GM18867 (cell line): Measurements from ENCODE around the gene MED1.
"Not testable (repeated sequence)": the region's sequence is repeated elsewhere in the genome, so short reads cannot be mapped to it uniquely, and the experiment has no call there.

Experiments used
- ATAC-seq: cut with Tn5 transposase; IDR thresholded peaks from one replicate; pipeline ENCODE4 v1.9.1; 2021; ENCODE audit warnings: mild to moderate bottlenecking, moderate library complexity; ENCODE audit not compliant: unreplicated experiment

The MED1 gene, protein sequence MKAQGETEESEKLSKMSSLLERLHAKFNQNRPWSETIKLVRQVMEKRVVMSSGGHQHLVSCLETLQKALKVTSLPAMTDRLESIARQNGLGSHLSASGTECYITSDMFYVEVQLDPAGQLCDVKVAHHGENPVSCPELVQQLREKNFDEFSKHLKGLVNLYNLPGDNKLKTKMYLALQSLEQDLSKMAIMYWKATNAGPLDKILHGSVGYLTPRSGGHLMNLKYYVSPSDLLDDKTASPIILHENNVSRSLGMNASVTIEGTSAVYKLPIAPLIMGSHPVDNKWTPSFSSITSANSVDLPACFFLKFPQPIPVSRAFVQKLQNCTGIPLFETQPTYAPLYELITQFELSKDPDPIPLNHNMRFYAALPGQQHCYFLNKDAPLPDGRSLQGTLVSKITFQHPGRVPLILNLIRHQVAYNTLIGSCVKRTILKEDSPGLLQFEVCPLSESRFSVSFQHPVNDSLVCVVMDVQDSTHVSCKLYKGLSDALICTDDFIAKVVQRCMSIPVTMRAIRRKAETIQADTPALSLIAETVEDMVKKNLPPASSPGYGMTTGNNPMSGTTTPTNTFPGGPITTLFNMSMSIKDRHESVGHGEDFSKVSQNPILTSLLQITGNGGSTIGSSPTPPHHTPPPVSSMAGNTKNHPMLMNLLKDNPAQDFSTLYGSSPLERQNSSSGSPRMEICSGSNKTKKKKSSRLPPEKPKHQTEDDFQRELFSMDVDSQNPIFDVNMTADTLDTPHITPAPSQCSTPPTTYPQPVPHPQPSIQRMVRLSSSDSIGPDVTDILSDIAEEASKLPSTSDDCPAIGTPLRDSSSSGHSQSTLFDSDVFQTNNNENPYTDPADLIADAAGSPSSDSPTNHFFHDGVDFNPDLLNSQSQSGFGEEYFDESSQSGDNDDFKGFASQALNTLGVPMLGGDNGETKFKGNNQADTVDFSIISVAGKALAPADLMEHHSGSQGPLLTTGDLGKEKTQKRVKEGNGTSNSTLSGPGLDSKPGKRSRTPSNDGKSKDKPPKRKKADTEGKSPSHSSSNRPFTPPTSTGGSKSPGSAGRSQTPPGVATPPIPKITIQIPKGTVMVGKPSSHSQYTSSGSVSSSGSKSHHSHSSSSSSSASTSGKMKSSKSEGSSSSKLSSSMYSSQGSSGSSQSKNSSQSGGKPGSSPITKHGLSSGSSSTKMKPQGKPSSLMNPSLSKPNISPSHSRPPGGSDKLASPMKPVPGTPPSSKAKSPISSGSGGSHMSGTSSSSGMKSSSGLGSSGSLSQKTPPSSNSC (N-terminal part only)

DNA sequence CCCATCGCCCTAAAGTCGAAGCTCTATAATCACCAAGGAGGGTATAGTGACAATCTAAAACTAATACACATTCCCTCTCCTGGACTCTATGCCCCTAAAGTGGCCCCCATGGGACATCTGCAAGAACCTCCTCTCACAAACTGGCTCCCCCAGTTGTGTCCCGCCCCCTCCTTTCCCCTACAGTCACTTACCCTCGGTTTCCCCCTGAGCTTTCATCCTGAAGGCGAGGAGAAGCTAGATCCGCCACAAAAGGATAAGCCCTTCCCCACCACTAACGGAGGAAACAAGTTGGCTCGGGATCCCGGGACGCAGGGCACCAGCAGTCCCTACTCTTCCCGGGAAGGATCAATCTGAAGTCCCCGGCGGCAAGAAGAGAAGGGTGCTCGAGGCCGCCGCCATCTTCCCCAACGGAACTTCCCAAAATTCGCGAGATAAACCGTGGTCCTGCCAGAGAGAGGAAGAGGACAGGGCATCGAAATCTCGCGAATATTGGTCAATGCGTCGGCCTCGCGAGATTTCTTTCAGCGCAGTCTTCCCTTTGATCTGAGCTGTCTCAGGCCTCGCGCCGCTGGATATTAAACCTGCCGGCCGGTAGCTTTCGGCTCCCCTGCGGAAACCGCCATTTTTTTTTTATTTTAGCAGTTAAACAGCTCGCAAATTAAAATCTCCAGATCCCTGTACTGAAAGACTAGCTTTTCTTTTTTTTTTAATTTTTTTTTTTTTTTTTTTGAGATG lies at the start of gene MED1:
TSS of gene MED1 (minus strand) at position 417 of the 735 bp plus-strand sequence. CDS start at position 216, 201 bp downstream.
- ATAC-seq = peak; percentile 92

DNA sequence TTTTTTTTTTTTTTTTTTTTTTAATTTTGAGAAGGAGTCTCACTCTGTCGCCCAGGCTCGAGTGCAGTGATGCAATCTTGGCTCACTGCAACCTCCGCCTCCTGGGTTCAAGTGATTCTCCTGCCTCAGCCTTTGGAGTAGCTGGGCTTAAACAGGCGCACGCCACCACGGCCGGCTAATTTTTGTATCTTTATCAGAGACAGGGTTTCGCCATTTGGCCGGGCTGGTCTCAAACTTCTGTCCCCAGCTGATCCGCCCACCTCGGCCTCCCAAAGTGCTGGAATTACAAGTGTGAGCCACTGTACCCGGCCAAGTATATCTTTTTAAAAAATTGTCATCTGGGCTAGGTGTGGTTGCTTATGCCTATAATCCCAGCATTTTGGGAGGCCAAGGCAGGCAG lies 45.9 kb upstream of the MED1 start:
- not testable (repeated sequence) for ATAC-seq

DNA sequence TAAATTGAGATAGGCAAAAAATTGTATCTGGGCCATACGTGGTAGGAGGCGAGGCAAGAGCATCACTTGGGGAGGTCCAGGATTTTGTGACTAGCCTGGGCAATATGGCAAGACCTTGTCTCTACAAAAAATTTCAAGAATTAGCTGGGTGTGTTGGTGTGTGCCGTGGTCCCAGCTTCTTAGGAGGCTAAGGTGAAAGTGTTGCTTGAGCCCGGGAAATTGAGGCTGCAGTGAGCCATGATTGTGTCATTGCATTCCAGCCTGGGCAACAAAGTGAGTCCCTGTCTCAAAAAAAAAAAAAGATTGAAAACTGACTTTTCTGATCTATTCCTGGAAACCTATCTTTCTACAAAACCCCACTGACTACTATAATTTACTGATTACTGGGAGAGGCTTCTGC lies 36.9 kb upstream of the MED1 start:
- no peak for ATAC-seq

DNA sequence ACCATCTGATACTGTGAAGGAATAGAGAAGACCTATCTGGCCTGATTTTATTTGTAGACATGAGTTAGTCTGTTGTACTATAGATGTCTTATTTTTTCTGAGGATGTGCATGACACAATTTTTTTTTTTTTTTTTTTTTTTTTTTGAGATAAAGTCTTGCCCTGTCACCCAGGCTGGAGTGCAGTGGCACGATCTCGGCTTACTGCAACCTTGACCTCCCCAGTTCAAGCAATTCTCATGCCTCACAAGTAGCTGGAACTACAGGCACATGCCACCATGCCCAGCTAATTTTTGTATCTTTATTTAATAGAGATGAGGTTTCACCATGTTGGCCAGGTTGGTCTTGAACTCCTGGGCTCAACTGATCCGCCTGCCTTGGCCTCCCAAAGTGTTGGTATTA lies 36.4 kb upstream of the MED1 start:
- not testable (repeated sequence) for ATAC-seq

DNA sequence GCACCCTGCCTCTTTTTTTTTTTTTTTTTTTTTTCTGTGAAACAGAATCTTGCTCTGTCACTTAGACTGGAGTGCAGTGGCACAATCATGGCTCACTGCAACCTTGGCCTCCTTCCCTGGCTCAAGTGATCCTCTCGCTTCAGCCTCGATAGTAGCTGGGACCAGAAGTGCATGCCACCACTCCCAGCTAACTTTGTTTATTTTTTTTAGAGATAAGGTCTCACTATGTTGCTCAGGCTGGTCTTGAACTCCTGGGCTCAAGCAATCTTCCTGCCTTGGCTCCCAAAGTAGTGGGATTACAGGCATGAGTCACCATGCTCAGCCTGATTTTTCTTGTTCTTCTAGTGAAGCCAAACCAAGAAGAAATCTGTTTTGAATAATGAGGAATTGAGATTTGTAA lies 35.2 kb upstream of the MED1 start:
- ATAC-seq = no peak

DNA sequence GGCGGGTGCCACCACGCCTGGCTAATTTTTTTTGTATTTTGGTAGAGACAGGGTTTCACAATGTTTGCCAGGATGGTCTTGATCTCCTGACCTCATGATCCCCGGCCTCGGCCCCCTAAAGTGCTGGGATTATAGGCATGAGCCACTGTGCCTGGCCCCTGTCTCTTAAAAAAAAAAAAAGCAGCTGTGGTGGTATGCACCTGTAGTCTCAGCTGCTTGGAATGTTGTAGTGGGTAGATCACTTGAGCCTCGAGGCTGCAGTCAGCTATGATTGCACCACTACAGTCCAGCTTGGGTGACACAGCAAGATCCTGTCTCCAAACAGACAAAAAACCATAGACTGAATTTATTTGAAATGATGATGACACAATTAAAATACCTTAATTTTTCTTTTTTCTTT lies 34.5 kb upstream of the MED1 start:
- no peak for ATAC-seq

DNA sequence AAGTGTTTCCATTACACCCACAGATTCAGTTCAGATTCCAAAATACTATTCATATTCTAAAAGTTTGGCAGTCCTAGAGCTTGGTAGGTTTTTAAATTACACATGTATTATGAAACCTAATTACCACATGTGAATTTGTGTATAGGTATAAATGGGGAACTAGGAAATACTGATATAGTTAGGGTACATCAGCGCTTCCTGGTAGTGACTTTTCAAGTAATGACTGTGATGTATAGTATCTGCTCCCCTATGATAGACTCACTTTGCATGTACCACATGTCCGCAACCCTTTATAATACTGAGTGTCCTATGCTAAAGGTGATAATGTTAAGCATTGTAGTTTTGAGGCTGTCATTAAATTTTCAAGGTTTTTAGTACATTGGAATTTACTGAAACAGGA lies 33.1 kb upstream of the MED1 start:
- peak; percentile 74 for ATAC-seq

DNA sequence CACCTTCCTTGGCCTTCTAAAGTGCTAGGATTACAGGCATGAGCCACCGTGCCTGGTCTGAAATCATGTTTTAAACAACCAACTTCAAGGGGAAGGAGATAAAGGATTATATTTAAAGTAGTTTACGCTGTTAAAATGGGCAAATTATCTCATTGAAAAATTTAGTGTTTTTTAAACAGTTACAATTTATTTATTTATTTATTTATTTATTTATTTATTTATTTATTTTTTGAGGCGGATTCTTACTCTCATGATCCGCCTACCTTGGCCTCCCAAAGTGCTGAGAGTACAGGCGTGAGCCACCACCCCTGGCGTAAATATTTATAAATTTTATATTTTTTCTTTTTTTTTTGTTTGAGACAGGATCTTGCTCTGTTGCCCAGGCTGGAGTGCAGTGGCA lies 32.4 kb upstream of the MED1 start:
- no peak for ATAC-seq

DNA sequence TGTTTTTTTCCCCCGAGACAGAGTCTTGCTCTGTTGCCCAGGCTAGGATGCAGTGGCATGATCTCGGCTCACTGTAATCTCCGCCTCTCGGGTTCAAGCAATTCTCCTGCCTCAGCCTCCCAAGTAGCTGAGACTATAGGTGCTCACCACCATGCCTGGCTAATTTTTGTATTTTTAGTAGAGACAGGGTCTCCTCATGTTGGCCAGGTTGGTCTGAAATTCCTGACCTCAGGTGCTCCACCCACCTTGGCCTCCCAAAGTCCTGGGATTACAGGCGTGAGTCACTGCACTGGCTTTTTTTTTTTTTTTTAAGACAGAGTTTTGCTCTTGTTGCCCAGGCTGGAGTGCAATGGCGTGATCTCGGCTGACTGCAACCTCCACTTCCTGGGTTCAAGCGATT lies 28.6 kb upstream of the MED1 start:
- ATAC-seq = not testable (repeated sequence)

DNA sequence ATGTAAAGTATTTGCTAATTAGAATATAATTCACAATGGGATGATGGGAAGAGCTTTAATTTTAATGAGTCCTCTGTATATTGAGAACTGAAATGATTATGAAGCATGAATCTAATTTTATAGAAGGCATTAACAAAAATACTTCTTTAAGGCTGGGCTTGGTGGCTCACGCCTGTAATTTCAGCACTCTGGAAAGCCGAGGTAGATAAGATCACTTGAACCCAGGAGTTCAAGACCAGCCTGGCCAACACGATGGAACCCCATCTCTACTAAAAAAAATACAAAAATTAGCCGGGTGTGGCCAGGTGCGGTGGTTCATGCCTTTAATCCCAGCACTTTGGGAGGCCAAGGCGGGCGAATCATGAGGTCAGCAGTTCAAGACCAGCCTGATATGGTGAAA lies 22.2 kb upstream of the MED1 start:
- ATAC-seq = no peak

DNA sequence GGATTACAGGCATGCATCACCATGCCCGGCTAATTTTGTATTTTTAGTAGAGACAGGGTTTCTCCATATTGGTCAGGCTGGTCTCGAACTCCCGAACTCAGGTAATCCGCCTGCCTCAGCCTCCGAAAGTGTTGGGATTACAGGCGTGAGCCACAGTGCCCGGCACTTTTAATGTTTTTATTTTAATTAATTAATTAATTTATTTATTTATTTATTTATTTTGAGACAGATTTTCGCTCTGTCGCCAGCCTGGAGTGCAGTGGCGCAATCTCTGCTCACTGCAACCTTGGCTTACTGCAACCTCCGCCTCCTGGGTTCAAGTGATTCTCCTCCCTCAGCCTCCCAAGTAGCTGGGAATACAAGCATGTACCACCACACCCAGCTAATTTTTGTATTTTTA lies 17.5 kb upstream of the MED1 start:
- not testable (repeated sequence) for ATAC-seq

DNA sequence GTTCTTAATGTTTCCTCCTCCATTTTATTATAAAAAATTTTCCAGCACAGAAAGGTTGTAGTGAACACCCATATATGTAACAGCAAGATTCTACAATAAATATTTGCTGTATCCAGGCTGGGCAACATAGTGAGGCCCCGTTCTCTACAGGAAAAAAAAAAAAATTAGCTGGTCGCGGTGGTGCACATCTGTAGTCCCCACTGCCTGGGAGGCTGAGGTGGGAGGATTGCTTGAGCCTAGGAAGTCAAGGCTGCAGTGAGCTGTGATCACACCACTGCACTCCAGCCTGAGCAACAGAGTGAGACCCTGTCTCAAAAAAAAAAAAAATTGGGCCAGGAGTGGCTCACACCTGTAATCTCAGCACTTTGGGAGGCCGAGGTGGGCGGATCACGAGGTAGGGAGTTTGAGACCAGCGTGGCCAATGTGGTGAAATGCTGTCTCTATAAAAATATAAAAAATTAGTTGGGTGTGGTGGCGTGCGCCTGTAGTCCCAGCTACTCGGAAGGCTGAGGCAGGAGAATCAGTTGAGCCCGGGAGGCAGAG lies 13.6 kb upstream of the MED1 start:
- ATAC-seq = not testable (repeated sequence)

DNA sequence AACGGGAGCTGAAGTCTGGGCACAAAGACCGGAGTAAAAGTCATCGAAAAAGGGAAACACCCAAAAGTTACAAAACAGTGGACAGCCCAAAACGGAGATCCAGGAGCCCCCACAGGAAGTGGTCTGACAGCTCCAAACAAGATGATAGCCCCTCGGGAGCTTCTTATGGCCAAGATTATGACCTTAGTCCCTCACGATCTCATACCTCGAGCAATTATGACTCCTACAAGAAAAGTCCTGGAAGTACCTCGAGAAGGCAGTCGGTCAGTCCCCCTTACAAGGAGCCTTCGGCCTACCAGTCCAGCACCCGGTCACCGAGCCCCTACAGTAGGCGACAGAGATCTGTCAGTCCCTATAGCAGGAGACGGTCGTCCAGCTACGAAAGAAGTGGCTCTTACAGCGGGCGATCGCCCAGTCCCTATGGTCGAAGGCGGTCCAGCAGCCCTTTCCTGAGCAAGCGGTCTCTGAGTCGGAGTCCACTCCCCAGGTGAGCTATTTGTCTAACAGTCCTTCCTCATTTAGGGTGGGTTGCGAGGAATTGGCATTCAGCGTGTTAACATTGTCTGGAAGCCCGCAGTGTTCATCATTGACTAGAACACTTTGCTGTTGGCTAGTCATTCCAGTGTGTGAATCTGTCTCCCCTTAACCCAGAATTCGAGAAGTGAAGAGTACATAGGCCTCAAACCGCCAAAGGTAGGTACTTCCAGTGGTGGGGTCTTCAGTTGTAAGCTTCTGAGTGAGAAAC lies 11.7 kb upstream of the MED1 start:
- ATAC-seq = no peak

DNA sequence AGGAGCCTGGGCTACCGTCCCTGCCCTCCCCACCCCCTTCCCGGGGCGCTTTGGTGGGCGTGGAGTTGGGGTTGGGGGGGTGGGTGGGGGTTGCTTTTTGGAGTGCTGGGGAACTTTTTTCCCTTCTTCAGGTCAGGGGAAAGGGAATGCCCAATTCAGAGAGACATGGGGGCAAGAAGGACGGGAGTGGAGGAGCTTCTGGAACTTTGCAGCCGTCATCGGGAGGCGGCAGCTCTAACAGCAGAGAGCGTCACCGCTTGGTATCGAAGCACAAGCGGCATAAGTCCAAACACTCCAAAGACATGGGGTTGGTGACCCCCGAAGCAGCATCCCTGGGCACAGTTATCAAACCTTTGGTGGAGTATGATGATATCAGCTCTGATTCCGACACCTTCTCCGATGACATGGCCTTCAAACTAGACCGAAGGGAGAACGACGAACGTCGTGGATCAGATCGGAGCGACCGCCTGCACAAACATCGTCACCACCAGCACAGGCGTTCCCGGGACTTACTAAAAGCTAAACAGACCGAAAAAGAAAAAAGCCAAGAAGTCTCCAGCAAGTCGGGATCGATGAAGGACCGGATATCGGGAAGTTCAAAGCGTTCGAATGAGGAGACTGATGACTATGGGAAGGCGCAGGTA lies 11.0 kb upstream of the MED1 start:
- no peak for ATAC-seq

DNA sequence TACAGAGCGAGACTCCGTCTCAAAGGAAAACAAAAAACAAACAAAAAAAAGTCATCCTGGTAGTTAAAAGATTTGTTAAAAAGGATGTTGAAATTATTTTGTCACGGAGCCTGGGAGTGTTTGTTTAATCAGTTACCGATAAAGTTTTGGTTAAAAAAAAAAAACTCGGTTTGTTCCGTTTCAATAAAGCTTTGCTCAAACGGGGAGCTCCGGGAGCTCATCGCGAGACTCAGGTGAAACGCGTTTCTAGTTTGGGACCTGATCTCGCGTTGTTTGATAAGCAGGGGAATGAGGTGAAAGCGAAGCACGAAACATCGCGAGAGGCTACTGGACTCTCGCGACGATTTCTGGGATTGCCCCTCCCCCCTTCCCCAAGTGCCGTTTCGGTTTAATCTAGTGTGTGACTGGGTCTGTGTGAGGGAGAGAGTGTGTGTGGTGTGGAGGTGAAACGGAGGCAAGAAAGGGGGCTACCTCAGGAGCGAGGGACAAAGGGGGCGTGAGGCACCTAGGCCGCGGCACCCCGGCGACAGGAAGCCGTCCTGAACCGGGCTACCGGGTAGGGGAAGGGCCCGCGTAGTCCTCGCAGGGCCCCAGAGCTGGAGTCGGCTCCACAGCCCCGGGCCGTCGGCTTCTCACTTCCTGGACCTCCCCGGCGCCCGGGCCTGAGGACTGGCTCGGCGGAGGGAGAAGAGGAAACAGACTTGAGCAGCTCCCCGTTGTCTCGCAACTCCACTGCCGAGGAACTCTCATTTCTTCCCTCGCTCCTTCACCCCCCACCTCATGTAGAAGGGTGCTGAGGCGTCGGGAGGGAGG lies 10.3 kb upstream of the MED1 start, which contains the start of gene CDK12:
TSS of gene CDK12 (plus strand) at position 374 of the 813 bp plus-strand sequence. CDS start 586 bp downstream, outside the sequence.
- peak; percentile 81 for ATAC-seq

DNA sequence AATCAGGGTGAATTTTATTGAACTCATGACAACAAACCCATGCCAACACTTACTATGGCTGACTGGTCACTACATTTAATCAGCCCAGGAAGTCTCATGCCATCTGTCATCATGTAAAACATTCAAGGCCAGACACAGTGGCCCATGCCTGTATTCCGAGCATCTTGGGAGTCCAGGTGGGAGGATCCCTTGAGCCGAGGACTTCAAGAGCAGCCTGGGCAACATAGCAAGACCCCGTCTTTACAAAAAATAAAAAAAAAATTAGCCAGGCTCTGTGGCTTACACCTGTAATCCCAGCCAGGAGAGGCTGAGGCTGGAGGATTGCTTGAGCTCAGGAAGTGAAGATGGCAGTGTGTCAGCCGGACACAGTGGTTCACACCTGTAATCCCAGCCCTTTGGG lies 4.9 kb upstream of the MED1 start:
- no peak for ATAC-seq

DNA sequence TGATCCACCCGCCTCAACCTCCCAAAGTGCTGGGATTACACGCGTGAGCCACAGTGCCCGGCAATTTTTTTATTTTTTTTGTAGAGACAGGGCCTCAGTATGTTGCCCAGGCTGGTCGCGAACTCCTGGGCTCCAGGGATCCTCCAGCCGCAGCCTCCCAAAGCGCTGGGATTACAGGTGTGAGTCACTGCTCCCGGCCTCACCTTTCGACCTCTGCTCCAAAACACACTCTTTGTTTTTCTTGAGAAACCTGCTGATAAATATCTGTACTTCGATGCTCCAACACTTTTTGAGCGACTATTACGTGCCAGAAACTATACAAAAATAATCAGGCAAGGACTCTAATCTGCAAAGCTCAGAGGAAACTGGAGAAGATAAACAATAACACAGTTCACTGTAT lies 1.0 kb downstream of the MED1 start:
- ATAC-seq = no peak

DNA sequence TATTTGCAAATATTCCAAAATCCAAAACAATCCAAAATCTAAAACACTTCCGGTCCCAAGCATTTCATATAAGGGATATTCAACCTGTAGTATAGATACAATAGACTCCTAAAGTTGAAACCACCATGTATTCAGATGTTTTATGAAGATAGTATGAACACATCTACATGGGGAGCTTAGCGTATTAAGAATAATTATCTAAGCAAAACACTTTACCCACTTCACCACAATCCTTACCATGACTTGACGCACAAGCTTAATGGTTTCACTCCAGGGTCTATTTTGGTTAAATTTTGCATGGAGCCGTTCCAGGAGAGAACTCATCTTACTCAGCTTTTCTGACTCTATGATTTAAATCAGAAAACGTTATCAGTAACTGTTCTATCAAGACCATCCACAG lies 3.5 kb downstream of the MED1 start:
- ATAC-seq = no peak
